Measurements from ENCODE around the gene CERKL.

The CERKL gene

DNA sequence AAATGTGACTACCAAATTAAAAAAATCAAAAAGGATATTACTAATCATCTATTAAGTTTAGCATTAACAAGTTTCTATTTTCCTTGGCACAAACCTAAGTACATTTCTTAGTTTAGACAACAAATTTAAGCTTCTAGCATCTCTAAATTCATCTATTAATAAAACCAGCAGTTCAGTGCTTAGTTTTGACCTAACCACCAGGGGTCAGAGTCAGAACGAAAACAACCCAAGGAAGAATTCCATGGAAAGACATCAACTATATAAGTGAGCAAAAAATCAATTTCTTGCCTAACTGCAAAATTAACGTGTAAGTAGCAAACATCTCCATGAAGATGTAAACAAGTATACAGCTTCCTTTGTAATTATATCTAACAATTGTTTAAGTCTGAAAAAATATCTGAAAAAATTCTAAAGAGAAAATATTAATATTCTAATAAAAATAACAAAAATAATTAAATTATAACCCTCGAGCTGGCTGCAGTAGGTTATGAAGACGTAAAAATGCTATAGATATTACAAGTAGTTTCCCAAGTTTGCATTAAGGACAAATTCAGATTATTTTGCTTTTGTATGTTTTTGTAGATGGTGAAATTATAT lies 83.7 kb downstream of the CERKL start (continued):
- TF ChIP-seq, protein P1, sequence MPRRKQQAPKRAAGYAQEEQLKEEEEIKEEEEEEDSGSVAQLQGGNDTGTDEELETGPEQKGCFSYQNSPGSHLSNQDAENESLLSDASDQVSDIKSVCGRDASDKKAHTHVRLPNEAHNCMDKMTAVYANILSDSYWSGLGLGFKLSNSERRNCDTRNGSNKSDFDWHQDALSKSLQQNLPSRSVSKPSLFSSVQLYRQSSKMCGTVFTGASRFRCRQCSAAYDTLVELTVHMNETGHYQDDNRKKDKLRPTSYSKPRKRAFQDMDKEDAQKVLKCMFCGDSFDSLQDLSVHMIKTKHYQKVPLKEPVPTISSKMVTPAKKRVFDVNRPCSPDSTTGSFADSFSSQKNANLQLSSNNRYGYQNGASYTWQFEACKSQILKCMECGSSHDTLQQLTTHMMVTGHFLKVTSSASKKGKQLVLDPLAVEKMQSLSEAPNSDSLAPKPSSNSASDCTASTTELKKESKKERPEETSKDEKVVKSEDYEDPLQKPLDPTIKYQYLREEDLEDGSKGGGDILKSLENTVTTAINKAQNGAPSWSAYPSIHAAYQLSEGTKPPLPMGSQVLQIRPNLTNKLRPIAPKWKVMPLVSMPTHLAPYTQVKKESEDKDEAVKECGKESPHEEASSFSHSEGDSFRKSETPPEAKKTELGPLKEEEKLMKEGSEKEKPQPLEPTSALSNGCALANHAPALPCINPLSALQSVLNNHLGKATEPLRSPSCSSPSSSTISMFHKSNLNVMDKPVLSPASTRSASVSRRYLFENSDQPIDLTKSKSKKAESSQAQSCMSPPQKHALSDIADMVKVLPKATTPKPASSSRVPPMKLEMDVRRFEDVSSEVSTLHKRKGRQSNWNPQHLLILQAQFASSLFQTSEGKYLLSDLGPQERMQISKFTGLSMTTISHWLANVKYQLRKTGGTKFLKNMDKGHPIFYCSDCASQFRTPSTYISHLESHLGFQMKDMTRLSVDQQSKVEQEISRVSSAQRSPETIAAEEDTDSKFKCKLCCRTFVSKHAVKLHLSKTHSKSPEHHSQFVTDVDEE (CRISPR knock-in tag; IDR thresholded peaks at IDR 0.05): no peak
- TF ChIP-seq, protein P2, sequence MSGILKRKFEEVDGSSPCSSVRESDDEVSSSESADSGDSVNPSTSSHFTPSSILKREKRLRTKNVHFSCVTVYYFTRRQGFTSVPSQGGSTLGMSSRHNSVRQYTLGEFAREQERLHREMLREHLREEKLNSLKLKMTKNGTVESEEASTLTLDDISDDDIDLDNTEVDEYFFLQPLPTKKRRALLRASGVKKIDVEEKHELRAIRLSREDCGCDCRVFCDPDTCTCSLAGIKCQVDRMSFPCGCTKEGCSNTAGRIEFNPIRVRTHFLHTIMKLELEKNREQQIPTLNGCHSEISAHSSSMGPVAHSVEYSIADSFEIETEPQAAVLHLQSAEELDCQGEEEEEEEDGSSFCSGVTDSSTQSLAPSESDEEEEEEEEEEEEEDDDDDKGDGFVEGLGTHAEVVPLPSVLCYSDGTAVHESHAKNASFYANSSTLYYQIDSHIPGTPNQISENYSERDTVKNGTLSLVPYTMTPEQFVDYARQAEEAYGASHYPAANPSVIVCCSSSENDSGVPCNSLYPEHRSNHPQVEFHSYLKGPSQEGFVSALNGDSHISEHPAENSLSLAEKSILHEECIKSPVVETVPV (CRISPR knock-in tag; IDR thresholded peaks at IDR 0.05): no peak
- TF ChIP-seq ZNF565 (CRISPR knock-in tag; conservative IDR thresholded peaks at IDR 0.05; ENCODE audit: low read depth) (no peak), ISL1 (CRISPR knock-in tag; IDR thresholded peaks at IDR 0.05) (no peak)

DNA sequence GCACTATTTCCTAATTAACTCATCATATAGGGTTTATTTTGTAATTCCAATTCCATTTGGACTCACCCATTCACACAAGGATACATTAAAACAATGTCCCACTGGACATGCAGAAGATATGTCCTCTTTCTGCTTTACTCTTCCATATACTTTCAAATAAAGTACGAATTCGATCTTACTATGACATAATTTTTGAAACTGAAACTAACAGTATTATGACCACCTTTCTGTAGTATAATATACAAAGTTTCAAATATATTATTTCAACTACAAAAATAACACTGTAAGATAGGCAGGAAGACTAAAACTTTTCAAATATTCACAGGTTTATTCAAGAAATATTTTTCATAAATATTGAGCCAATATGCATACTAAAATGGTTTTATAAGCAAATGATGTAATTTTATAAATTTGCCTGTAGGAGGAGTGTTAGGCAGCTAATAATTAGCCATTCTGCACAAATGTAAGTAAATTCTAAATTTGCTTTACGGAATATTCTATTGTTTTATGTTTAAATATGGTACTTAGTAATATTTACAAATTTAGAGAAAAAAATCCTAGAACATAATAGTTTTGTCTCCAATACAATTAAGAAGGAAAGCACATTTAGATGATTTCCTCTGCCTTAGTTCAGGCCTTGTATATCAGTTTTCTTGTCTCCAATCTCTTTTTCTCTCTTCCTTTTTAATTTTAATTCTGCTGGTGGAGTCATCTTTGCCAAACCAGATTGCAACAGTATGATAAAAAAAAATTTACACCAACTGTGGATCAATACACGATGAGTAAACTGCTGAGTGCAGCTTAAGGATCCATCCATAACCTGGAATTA lies 85.9 kb downstream of the CERKL start:
- TF ChIP-seq TOX (CRISPR knock-in tag; IDR thresholded peaks at IDR 0.05; ENCODE audit: borderline replicate concordance) (no peak), SNAI2 (CRISPR knock-in tag; IDR thresholded peaks at IDR 0.05) (no peak), ISL1 (CRISPR knock-in tag; IDR thresholded peaks at IDR 0.05) (no peak), PPARA (CRISPR knock-in tag; IDR thresholded peaks at IDR 0.05; ENCODE audit: borderline replicate concordance) (no peak), ZNF70 (CRISPR knock-in tag; IDR thresholded peaks at IDR 0.05) (no peak), CSDC2 (CRISPR knock-in tag; IDR thresholded peaks at IDR 0.05) (no peak), ZC3H10 (CRISPR knock-in tag; IDR thresholded peaks at IDR 0.05) (no peak), ZNF8 (CRISPR knock-in tag; IDR thresholded peaks at IDR 0.05) (no peak), ESRRG (CRISPR knock-in tag; IDR thresholded peaks at IDR 0.05) (no peak), RARB (CRISPR knock-in tag; IDR thresholded peaks at IDR 0.05) (no peak), TCF4 (CRISPR knock-in tag; IDR thresholded peaks at IDR 0.05; ENCODE audit: borderline replicate concordance) (no peak), ZNF565 (CRISPR knock-in tag; conservative IDR thresholded peaks at IDR 0.05; ENCODE audit: low read depth) (no peak), ZFP3 (CRISPR knock-in tag; IDR thresholded peaks at IDR 0.05) (no peak), BACH2 (CRISPR knock-in tag; IDR thresholded peaks at IDR 0.05; ENCODE audit: borderline replicate concordance) (no peak)
- TF ChIP-seq, protein P3, sequence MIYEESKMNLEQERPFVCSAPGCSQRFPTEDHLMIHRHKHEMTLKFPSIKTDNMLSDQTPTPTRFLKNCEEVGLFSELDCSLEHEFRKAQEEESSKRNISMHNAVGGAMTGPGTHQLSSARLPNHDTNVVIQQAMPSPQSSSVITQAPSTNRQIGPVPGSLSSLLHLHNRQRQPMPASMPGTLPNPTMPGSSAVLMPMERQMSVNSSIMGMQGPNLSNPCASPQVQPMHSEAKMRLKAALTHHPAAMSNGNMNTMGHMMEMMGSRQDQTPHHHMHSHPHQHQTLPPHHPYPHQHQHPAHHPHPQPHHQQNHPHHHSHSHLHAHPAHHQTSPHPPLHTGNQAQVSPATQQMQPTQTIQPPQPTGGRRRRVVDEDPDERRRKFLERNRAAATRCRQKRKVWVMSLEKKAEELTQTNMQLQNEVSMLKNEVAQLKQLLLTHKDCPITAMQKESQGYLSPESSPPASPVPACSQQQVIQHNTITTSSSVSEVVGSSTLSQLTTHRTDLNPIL (CRISPR knock-in tag; IDR thresholded peaks at IDR 0.05; ENCODE audit: low read depth): no peak
- TF ChIP-seq, protein P4, sequence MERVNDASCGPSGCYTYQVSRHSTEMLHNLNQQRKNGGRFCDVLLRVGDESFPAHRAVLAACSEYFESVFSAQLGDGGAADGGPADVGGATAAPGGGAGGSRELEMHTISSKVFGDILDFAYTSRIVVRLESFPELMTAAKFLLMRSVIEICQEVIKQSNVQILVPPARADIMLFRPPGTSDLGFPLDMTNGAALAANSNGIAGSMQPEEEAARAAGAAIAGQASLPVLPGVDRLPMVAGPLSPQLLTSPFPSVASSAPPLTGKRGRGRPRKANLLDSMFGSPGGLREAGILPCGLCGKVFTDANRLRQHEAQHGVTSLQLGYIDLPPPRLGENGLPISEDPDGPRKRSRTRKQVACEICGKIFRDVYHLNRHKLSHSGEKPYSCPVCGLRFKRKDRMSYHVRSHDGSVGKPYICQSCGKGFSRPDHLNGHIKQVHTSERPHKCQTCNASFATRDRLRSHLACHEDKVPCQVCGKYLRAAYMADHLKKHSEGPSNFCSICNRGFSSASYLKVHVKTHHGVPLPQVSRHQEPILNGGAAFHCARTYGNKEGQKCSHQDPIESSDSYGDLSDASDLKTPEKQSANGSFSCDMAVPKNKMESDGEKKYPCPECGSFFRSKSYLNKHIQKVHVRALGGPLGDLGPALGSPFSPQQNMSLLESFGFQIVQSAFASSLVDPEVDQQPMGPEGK (CRISPR knock-in tag; IDR thresholded peaks at IDR 0.05; ENCODE audit: borderline replicate concordance): no peak
- TF ChIP-seq, protein P2 (CRISPR knock-in tag; IDR thresholded peaks at IDR 0.05): no peak
- ATAC-seq: no peak

DNA sequence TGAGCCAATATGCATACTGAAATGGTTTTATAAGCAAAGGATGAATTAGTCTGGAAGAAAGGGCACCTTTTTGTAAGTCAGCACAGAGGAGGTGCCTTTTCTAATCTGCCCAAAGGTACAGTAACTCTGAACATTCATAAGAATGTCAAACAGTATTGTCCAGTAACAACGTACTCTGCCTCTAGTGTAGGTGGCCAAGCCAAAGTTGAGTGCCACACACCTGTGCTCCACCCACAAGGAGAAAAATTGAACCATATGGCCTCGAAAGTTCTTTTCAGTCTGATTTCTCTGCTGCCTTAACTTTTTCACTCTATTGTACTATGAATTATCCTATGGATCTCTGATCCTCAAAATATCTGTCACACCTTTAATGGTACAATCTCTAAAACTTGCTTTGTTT lies 86.8 kb downstream of the CERKL start:
- ATAC-seq: no peak
- TF ChIP-seq ZNF70 (CRISPR knock-in tag; IDR thresholded peaks at IDR 0.05) (no peak), BACH2 (CRISPR knock-in tag; IDR thresholded peaks at IDR 0.05; ENCODE audit: borderline replicate concordance) (no peak), ZFP3 (CRISPR knock-in tag; IDR thresholded peaks at IDR 0.05) (no peak), TCF4 (CRISPR knock-in tag; IDR thresholded peaks at IDR 0.05; ENCODE audit: borderline replicate concordance) (no peak), ZFP30 (CRISPR knock-in tag; IDR thresholded peaks at IDR 0.05) (no peak)
- TF ChIP-seq, protein P1 (CRISPR knock-in tag; IDR thresholded peaks at IDR 0.05): no peak

Data from SK-N-SH treated with all-trans-retinoic acid at 6 μM for 48 hours (cell line).